ENCODE measurements around the gene CD300H.
"Not testable (repeated sequence)": the region's sequence is repeated elsewhere in the genome, so short reads cannot be mapped to it uniquely, and the experiment has no call there.

Gene CD300H

DNA sequence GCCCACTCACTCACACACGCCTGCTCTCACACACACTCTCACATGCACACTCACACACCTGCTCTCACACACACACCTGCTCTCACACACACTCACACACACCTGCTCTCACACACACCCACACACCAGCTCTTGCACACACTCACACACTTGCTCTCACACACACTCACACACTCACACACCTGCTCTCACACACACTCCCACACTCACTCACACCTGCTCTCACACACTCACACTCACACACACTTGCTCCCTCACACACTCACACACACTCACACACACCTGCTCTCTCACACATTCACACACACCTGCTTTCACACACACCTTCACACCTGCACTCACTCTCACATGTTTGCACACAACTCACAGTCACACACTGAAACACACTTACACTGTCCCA, 4.0 kb downstream of the CD300H start:
- H3K4me3 ChIP-seq (ENCODE audit: low read length) = no peak overlapping the region
- H3K4me1 ChIP-seq (ENCODE audit: control insufficient read depth, low read depth, low read length) = no peaks in the 10 kb centered on the region
- no peaks in the 10 kb centered on the region for H3K9me3 ChIP-seq (ENCODE audit: control insufficient read depth, low read depth, low read length)
- no peaks in the 10 kb centered on the region for H3K27me3 ChIP-seq (ENCODE audit: control insufficient read depth, insufficient read depth, low read length)
- H3K36me3 ChIP-seq (ENCODE audit: control insufficient read depth, low read depth, low read length) = no peaks in the 10 kb centered on the region
- no peak overlapping the region for H3K27ac ChIP-seq (ENCODE audit: low read length)
- no peak overlapping the region for H3K9ac ChIP-seq (ENCODE audit: low read length)

GRCh38 chr17:74561586-74561985, 5.7 kb downstream of the CD300H start:
- Histone ChIP-seq H3K9me3 (ENCODE audit: control insufficient read depth, low read depth, low read length) (no peaks in the 10 kb centered on the region), H3K4me1 (ENCODE audit: control insufficient read depth, low read depth, low read length) (no peaks in the 10 kb centered on the region), H3K36me3 (ENCODE audit: control insufficient read depth, low read depth, low read length) (no peaks in the 10 kb centered on the region), H3K27ac (ENCODE audit: low read length) (no peak overlapping the region), H3K4me3 (ENCODE audit: low read length) (no peak overlapping the region), H3K9ac (ENCODE audit: low read length) (no peak overlapping the region), H3K27me3 (ENCODE audit: control insufficient read depth, insufficient read depth, low read length) (no peaks in the 10 kb centered on the region)

DNA sequence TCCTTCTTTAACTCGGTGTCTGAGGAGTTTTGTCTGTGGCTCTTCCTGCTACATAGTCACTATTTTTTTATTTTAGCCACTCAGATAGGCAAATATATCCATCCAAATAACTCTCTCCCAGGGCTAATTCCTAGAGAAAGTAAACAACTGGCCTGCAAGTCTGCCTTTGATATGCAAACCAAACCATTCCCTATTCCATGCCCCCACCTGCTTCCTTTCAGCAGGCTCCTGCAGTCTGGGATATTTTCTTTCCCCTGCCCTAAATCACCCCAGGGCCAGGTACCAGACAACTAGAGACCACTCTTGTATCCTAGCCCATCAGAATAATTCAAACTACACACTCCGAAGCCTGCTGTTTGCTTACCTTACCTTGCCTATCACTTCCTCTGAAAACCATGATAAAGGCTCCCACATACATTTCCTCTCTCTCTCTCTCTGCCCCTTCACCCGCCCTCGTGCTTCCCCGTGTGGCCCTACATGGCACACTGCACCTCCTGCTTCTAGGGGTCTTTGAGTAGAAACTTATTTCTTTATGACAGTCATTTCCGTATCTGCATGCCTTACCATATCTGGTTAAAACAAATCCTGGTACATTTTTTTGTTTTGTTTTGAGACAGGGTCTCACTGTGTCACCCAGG, 8.3 kb downstream of the CD300H start:
- H3K36me3 ChIP-seq (ENCODE audit: control insufficient read depth, low read depth, low read length) = no peaks in the 10 kb centered on the region
- H3K27me3 ChIP-seq (ENCODE audit: control insufficient read depth, insufficient read depth, low read length) = no peaks in the 10 kb centered on the region
- no peak overlapping the region for H3K4me3 ChIP-seq (ENCODE audit: low read length)
- no peaks in the 10 kb centered on the region for H3K9me3 ChIP-seq (ENCODE audit: control insufficient read depth, low read depth, low read length)
- H3K4me1 ChIP-seq (ENCODE audit: control insufficient read depth, low read depth, low read length) = no peaks in the 10 kb centered on the region
- H3K9ac ChIP-seq (ENCODE audit: low read length) = no peak overlapping the region
- H3K27ac ChIP-seq (ENCODE audit: low read length) = no peak overlapping the region

- not testable (repeated sequence) for H3K27me3 ChIP-seq (ENCODE audit: control insufficient read depth, insufficient read depth, low read length); H3K9me3 ChIP-seq (ENCODE audit: control insufficient read depth, low read depth, low read length); H3K4me1 ChIP-seq (ENCODE audit: control insufficient read depth, low read depth, low read length); H3K27ac ChIP-seq (ENCODE audit: low read length); H3K36me3 ChIP-seq (ENCODE audit: control insufficient read depth, low read depth, low read length); H3K4me3 ChIP-seq (ENCODE audit: low read length); H3K9ac ChIP-seq (ENCODE audit: low read length)
Measured at GRCh38 chr17:74558402-74558801, 8.9 kb downstream of the CD300H start.

GRCh38 chr17:74555427-74555940, 11.8 kb downstream of the CD300H start:
- Histone ChIP-seq H3K4me3 (ENCODE audit: low read length) (no peak overlapping the region), H3K27ac (ENCODE audit: low read length) (no peak overlapping the region), H3K27me3 (ENCODE audit: control insufficient read depth, insufficient read depth, low read length) (no peaks in the 10 kb centered on the region), H3K9ac (ENCODE audit: low read length) (no peak overlapping the region), H3K4me1 (ENCODE audit: control insufficient read depth, low read depth, low read length) (no peaks in the 10 kb centered on the region), H3K36me3 (ENCODE audit: control insufficient read depth, low read depth, low read length) (no peaks in the 10 kb centered on the region), H3K9me3 (ENCODE audit: control insufficient read depth, low read depth, low read length) (no peaks in the 10 kb centered on the region)

DNA sequence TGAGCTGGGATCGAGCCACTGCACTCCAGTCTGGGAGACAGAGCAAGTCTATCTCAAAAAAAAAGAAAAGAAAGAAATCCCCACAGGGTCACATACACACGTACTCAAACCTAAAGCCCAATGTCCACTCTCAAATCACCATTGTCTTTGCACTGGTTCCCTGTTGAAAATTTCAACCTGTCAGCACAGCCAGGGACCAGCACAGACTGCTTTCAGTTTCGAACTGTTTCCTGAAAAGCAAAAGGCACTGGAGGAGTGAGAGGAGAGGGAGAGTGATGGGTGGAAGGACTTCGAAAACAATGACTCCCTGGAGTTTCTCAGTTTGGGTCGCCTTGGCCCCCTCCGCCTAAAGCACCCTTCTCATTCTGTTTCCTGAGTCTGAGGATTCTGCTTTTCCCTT, 12.4 kb downstream of the CD300H start:
- Histone ChIP-seq H3K36me3 (ENCODE audit: control insufficient read depth, low read depth, low read length) (no peaks in the 10 kb centered on the region), H3K9ac (ENCODE audit: low read length) (no peak overlapping the region), H3K9me3 (ENCODE audit: control insufficient read depth, low read depth, low read length) (no peaks in the 10 kb centered on the region), H3K4me3 (ENCODE audit: low read length) (no peak overlapping the region), H3K4me1 (ENCODE audit: control insufficient read depth, low read depth, low read length) (no peaks in the 10 kb centered on the region), H3K27me3 (ENCODE audit: control insufficient read depth, insufficient read depth, low read length) (no peaks in the 10 kb centered on the region), H3K27ac (ENCODE audit: low read length) (no peak overlapping the region)

- H3K4me3 ChIP-seq (ENCODE audit: low read length) = no peak overlapping the region
- no peaks in the 10 kb centered on the region for H3K27me3 ChIP-seq (ENCODE audit: control insufficient read depth, insufficient read depth, low read length)
- no peaks in the 10 kb centered on the region for H3K4me1 ChIP-seq (ENCODE audit: control insufficient read depth, low read depth, low read length)
- H3K27ac ChIP-seq (ENCODE audit: low read length) = no peak overlapping the region
- H3K9ac ChIP-seq (ENCODE audit: low read length) = no peak overlapping the region
- H3K36me3 ChIP-seq (ENCODE audit: control insufficient read depth, low read depth, low read length) = no peaks in the 10 kb centered on the region
- no peaks in the 10 kb centered on the region for H3K9me3 ChIP-seq (ENCODE audit: control insufficient read depth, low read depth, low read length)
Measured at GRCh38 chr17:74552037-74552436, 15.3 kb downstream of the CD300H start.

DNA sequence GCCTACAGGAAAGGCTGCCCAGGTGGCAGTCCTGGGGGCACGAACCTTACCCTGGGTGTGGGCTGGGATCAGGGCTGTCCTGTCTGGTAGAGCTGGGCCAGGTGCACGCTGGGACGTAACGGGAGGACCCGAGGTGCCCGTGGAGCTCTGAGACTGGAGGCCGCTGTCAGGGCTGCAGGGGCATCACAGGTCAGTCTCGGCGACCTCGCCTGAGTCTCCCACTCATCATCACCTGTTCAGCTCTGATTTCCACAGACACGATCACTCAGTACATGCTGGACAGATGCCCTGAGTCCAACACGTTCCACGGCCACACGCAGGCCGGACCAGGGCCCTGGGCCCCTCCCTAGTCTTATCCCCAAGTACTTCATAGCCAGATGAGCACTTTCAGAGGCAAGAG, 16.7 kb downstream of the CD300H start:
- no peaks in the 10 kb centered on the region for H3K36me3 ChIP-seq (ENCODE audit: control insufficient read depth, low read depth, low read length)
- H3K4me3 ChIP-seq (ENCODE audit: low read length) = no peak overlapping the region
- no peak overlapping the region for H3K27ac ChIP-seq (ENCODE audit: low read length)
- H3K27me3 ChIP-seq (ENCODE audit: control insufficient read depth, insufficient read depth, low read length) = no peaks in the 10 kb centered on the region
- H3K4me1 ChIP-seq (ENCODE audit: control insufficient read depth, low read depth, low read length) = no peaks in the 10 kb centered on the region
- H3K9ac ChIP-seq (ENCODE audit: low read length) = no peak overlapping the region
- H3K9me3 ChIP-seq (ENCODE audit: control insufficient read depth, low read depth, low read length) = no peaks in the 10 kb centered on the region

- no peak overlapping the region for H3K9ac ChIP-seq (ENCODE audit: low read length)
- H3K27ac ChIP-seq (ENCODE audit: low read length) = no peak overlapping the region
- H3K4me1 ChIP-seq (ENCODE audit: control insufficient read depth, low read depth, low read length) = no peaks in the 10 kb centered on the region
- H3K9me3 ChIP-seq (ENCODE audit: control insufficient read depth, low read depth, low read length) = no peaks in the 10 kb centered on the region
- H3K4me3 ChIP-seq (ENCODE audit: low read length) = no peak overlapping the region
- H3K36me3 ChIP-seq (ENCODE audit: control insufficient read depth, low read depth, low read length) = no peaks in the 10 kb centered on the region
- H3K27me3 ChIP-seq (ENCODE audit: control insufficient read depth, insufficient read depth, low read length) = no peaks in the 10 kb centered on the region
Measured at GRCh38 chr17:74549343-74549742, 18.0 kb downstream of the CD300H start.

- Histone ChIP-seq H3K36me3 (ENCODE audit: control insufficient read depth, low read depth, low read length) (no peaks in the 10 kb centered on the region), H3K9me3 (ENCODE audit: control insufficient read depth, low read depth, low read length) (no peaks in the 10 kb centered on the region), H3K27me3 (ENCODE audit: control insufficient read depth, insufficient read depth, low read length) (no peaks in the 10 kb centered on the region), H3K4me1 (ENCODE audit: control insufficient read depth, low read depth, low read length) (no peaks in the 10 kb centered on the region), H3K4me3 (ENCODE audit: low read length) (no peak overlapping the region), H3K27ac (ENCODE audit: low read length) (no peak overlapping the region), H3K9ac (ENCODE audit: low read length) (no peak overlapping the region)
Measured at GRCh38 chr17:74547736-74548135, 19.6 kb downstream of the CD300H start.

- H3K36me3 ChIP-seq (ENCODE audit: control insufficient read depth, low read depth, low read length) = no peaks in the 10 kb centered on the region
- H3K4me1 ChIP-seq (ENCODE audit: control insufficient read depth, low read depth, low read length) = no peaks in the 10 kb centered on the region
- H3K9ac ChIP-seq (ENCODE audit: low read length) = no peak overlapping the region
- no peak overlapping the region for H3K27ac ChIP-seq (ENCODE audit: low read length)
- no peaks in the 10 kb centered on the region for H3K27me3 ChIP-seq (ENCODE audit: control insufficient read depth, insufficient read depth, low read length)
- H3K9me3 ChIP-seq (ENCODE audit: control insufficient read depth, low read depth, low read length) = no peaks in the 10 kb centered on the region
- H3K4me3 ChIP-seq (ENCODE audit: low read length) = no peak overlapping the region
Measured at GRCh38 chr17:74547264-74547663, 20.0 kb downstream of the CD300H start.

- no peaks in the 10 kb centered on the region for H3K9me3 ChIP-seq (ENCODE audit: control insufficient read depth, low read depth, low read length)
- H3K27me3 ChIP-seq (ENCODE audit: control insufficient read depth, insufficient read depth, low read length) = no peaks in the 10 kb centered on the region
- no peaks in the 10 kb centered on the region for H3K4me1 ChIP-seq (ENCODE audit: control insufficient read depth, low read depth, low read length)
- H3K27ac ChIP-seq (ENCODE audit: low read length) = no peak overlapping the region
- no peaks in the 10 kb centered on the region for H3K36me3 ChIP-seq (ENCODE audit: control insufficient read depth, low read depth, low read length)
- no peak overlapping the region for H3K9ac ChIP-seq (ENCODE audit: low read length)
- H3K4me3 ChIP-seq (ENCODE audit: low read length) = no peak overlapping the region
Measured at GRCh38 chr17:74546586-74546985, 20.7 kb downstream of the CD300H start.

Measured in iPS-18a (cell line).